H1 (cell line): Measurements from ENCODE around the gene TTLL7. TPM values are rescaled to one million over a fixed set of nuclear protein-coding genes. Genes with fewer than 3 reads are reported as not detected.

Experiments
- CTCF ChIA-PET: fragments of 300-600 bp; sonication (Branson Sonifier 250); formaldehyde crosslinking; loops from one replicate; lab custom pipeline; 2021; ENCODE audit not compliant: partially characterized antibody; lab: Charles Lee
- POLR2A ChIA-PET: fragments of 300-600 bp; sonication (Branson Sonifier 250); formaldehyde crosslinking; loops from one replicate; lab custom pipeline; 2021; ENCODE audit warnings: inconsistent platforms; ENCODE audit not compliant: partially characterized antibody; lab: Charles Lee
- DNase-seq, 2 experiments: peaks; one replicate each; pipeline versions ENCODE4 v3.0.0 to v3.0.0-alpha.2; 2010 to 2022; ENCODE audit warnings: low spot score in 2 of 2, low read depth in 1 of 2, mixed read lengths in 1 of 2
- FAIRE-seq: peaks from 2 replicates; lab custom pipeline; 2011; peaks lifted over from hg19 to GRCh38; lab: Jason Lieb, UNC
- H2AFZ ChIP-seq: 2 replicates; pipeline ENCODE4 v1.8.1; 2012; ENCODE audit warnings: low read length, inconsistent platforms
- H2AK5ac ChIP-seq: 2 replicates; pipeline ENCODE4 v1.6.1; 2013; ENCODE audit warnings: low read depth, low read length
- H2BK120ac ChIP-seq: replicated peaks from 2 replicates; pipeline ENCODE3; 2013; ENCODE audit warnings: low read depth, low read length, inconsistent platforms
- H2BK12ac ChIP-seq: 2 replicates; pipeline ENCODE4 v1.6.1; 2013; ENCODE audit warnings: low read depth, low read length
- H2BK15ac ChIP-seq: 2 replicates; pipeline ENCODE4 v1.6.1; 2013; ENCODE audit warnings: low read length
- H2BK20ac ChIP-seq: 2 replicates; pipeline ENCODE4 v1.6.1; 2013; ENCODE audit warnings: low read length
- H2BK5ac ChIP-seq: 2 replicates; pipeline ENCODE4 v1.6.1; 2013; ENCODE audit warnings: low read depth, low read length
- H3K14ac ChIP-seq: 2 replicates; pipeline ENCODE4 v1.6.1; 2013; ENCODE audit warnings: inconsistent platforms; ENCODE audit not compliant: insufficient read length
- H3K18ac ChIP-seq: 2 replicates; pipeline ENCODE4 v1.6.1; 2013; ENCODE audit warnings: low read length; ENCODE audit errors: extremely low read depth
- H3K23ac ChIP-seq: 2 replicates; pipeline ENCODE4 v1.6.1; 2013; ENCODE audit warnings: inconsistent platforms; ENCODE audit not compliant: insufficient read length
- H3K23me2 ChIP-seq: 2 replicates; pipeline ENCODE4 v1.6.1; 2013; ENCODE audit warnings: low read depth, low read length
- H3K27ac ChIP-seq: 2 replicates; pipeline ENCODE4 v1.6.1; 2011; ENCODE audit warnings: low read depth, low read length, inconsistent platforms
- H3K27me3 ChIP-seq, 4 experiments: replicated peaks in 1 of 4; 1 replicate in 1 of 4; 2 replicates in 3 of 4; pipeline versions ENCODE4 v1.6.1 to v1.8.1; 2011 to 2013; ENCODE audit warnings: low read length in 3 of 4, mild to moderate bottlenecking in 3 of 4, inconsistent platforms in 2 of 4, mixed read lengths in 2 of 4, moderate library complexity in 1 of 4; ENCODE audit not compliant: control insufficient read depth in 3 of 4, insufficient read depth in 3 of 4; ENCODE audit errors: extremely low read depth in 1 of 4
- H3K36me3 ChIP-seq, 4 experiments: 2 replicates each; pipeline versions ENCODE4 v1.6.1 to v1.8.1; 2011 to 2013; ENCODE audit warnings: mild to moderate bottlenecking in 4 of 4, low read length in 3 of 4, moderate library complexity in 2 of 4, control low read depth in 1 of 4, inconsistent platforms in 1 of 4; ENCODE audit not compliant: insufficient read depth in 4 of 4, control insufficient read depth in 2 of 4
- H3K4ac ChIP-seq: replicated peaks from 2 replicates; pipeline ENCODE3; 2013; ENCODE audit warnings: low read length, low read depth, mixed read lengths, inconsistent platforms; ENCODE audit not compliant: insufficient read length
- H3K4me1 ChIP-seq, 4 experiments: replicated peaks in 1 of 4; 1 replicate in 1 of 4; 2 replicates in 3 of 4; pipeline versions ENCODE4 v1.6.1 to v1.8.1; 2011 to 2013; ENCODE audit warnings: low read length in 3 of 4, inconsistent platforms in 2 of 4, mixed read lengths in 1 of 4; ENCODE audit not compliant: insufficient read depth in 4 of 4, control insufficient read depth in 3 of 4
- H3K4me2 ChIP-seq, 2 experiments: 2 replicates each; pipeline versions ENCODE4 v1.6.1 to v1.8.1; 2011 to 2013; ENCODE audit warnings: low read depth in 2 of 2, low read length in 2 of 2, control low read depth in 1 of 2, inconsistent platforms in 1 of 2, mild to moderate bottlenecking in 1 of 2; ENCODE audit not compliant: insufficient read depth in 1 of 2
- H3K4me3 ChIP-seq, 4 experiments: fragments of 200-600, 300-600 bp in 1 of 4; sonication (generic), shearing (Covaris generic), sonication (Bioruptor Twin) in 1 of 4; 2 replicates each; pipeline versions ENCODE4 v1.5.1 to v1.8.1; 2011 to 2016; ENCODE audit warnings: low read length in 4 of 4, low read depth in 3 of 4, control low read depth in 2 of 4, inconsistent platforms in 2 of 4, mild to moderate bottlenecking in 2 of 4, mixed read lengths in 1 of 4, moderate library complexity in 1 of 4; ENCODE audit not compliant: insufficient read depth in 2 of 4; ENCODE audit errors: extremely low read depth in 1 of 4
- H3K56ac ChIP-seq: replicated peaks from 2 replicates; pipeline ENCODE3; 2013; ENCODE audit warnings: low read depth, mild to moderate bottlenecking, mixed read lengths, low read length, inconsistent platforms; ENCODE audit not compliant: insufficient read length
- H3K79me1 ChIP-seq: 2 replicates; pipeline ENCODE4 v1.6.1; 2013; ENCODE audit warnings: low read depth, low read length, control low read depth
- H3K79me2 ChIP-seq, 2 experiments: 2 replicates each; pipeline versions ENCODE4 v1.6.1 to v1.8.1; 2012 to 2013; ENCODE audit warnings: low read length in 2 of 2, mild to moderate bottlenecking in 2 of 2, inconsistent platforms in 1 of 2; ENCODE audit not compliant: insufficient read depth in 2 of 2, control insufficient read depth in 1 of 2
- H3K9ac ChIP-seq, 4 experiments: replicated peaks in 1 of 4; 1 replicate in 1 of 4; 2 replicates in 3 of 4; pipeline versions ENCODE4 v1.6.1 to v1.8.1; 2011 to 2013; ENCODE audit warnings: low read depth in 3 of 4, low read length in 3 of 4, control low read depth in 2 of 4, mild to moderate bottlenecking in 2 of 4, moderate library complexity in 2 of 4, inconsistent platforms in 1 of 4; ENCODE audit errors: extremely low read depth in 1 of 4
- H3K9me3 ChIP-seq, 2 experiments: 2 replicates each; pipeline versions ENCODE4 v1.6.1 to v1.8.1; 2012 to 2013; ENCODE audit warnings: mild to moderate bottlenecking in 2 of 2, moderate library complexity in 2 of 2, control low read depth in 1 of 2, inconsistent platforms in 1 of 2, low read depth in 1 of 2, low read length in 1 of 2, mixed read lengths in 1 of 2; ENCODE audit not compliant: insufficient read depth in 2 of 2
- H4K20me1 ChIP-seq, 2 experiments: replicated peaks in 1 of 2; 2 replicates each; pipeline versions ENCODE3 to v1.8.1; 2011 to 2013; ENCODE audit warnings: inconsistent platforms in 2 of 2, low read length in 2 of 2, mild to moderate bottlenecking in 1 of 2; ENCODE audit not compliant: insufficient read depth in 2 of 2, control insufficient read depth in 1 of 2
- H4K5ac ChIP-seq: 2 replicates; pipeline ENCODE4 v1.6.1; 2013; ENCODE audit warnings: low read length, low read depth, mixed read lengths, inconsistent platforms; ENCODE audit not compliant: insufficient read length
- H4K8ac ChIP-seq: 2 replicates; pipeline ENCODE4 v1.8.0; 2013; ENCODE audit warnings: mild to moderate bottlenecking, moderate library complexity, low read length, inconsistent platforms; ENCODE audit not compliant: insufficient read depth; ENCODE audit errors: extremely low read depth
- H4K91ac ChIP-seq: replicated peaks from 2 replicates; pipeline ENCODE3; 2013; ENCODE audit warnings: low read length, mixed read lengths, inconsistent platforms; ENCODE audit not compliant: insufficient read length
- ASH2L ChIP-seq: fragments of 200-600, 300-600 bp; sonication (generic); IDR thresholded peaks from one replicate; pipeline ENCODE4 v1.7.1; 2017; ENCODE audit warnings: low read length
- CHD1 ChIP-seq: IDR thresholded peaks from 2 replicates; pipeline ENCODE4 v1.6.1; 2012; ENCODE audit warnings: low read depth, low read length, improper control_type of control experiment
- CTBP2 ChIP-seq: IDR thresholded peaks from 2 replicates; pipeline ENCODE4 v1.7.0; 2011; ENCODE audit warnings: borderline replicate concordance, mild to moderate bottlenecking, moderate library complexity, mixed read lengths, low read length; ENCODE audit not compliant: insufficient read depth, insufficient read length
- KDM1A ChIP-seq: fragments of 200-600, 300-600 bp; sonication (generic); IDR thresholded peaks from 2 replicates; pipeline ENCODE4 v1.7.1; 2016; ENCODE audit warnings: mild to moderate bottlenecking, low read length, borderline replicate concordance
- RBBP5 ChIP-seq: IDR thresholded peaks from 2 replicates; pipeline ENCODE4 v1.7.1; 2012; ENCODE audit warnings: low read depth, mild to moderate bottlenecking, inconsistent platforms, low read length, moderate library complexity, borderline replicate concordance
- SRF ChIP-seq: IDR thresholded peaks from 2 replicates; pipeline ENCODE4 v1.6.1; 2011; ENCODE audit warnings: mild to moderate bottlenecking, low read depth, low read length, moderate library complexity
- polyA plus RNA-seq, 7 experiments: library from polyadenylated mRNA; depleted of rRNA in 3 of 7; stranded (reverse) in 5 of 7; unstranded in 2 of 7; fragments of >200 nt in 5 of 7; fragments of 200-250 nt in 2 of 7; gene quantifications; 1 replicate in 5 of 7; 2 replicates in 1 of 7; 4 replicates in 1 of 7; pipeline versions ENCODE4 v1.2.1 to v1.2.3, GENCODE V29; 2011 to 2013; ENCODE audit warnings: missing spikeins in 2 of 7, mixed read lengths in 2 of 7
- total RNA-seq: library from RNA; stranded (reverse); fragmentation: NEBNext Ultra II Directional; extraction: Animal tissue kit (Norgen Biotek cat#: 25700); gene quantifications from 2 replicates; pipeline ENCODE4 v1.2.1, GENCODE V29; 2021

The TTLL7 gene
- total and polyA plus RNA-seq, 2 of the 8 experiments (the other 6 are each of a cell fraction or from before 2014, with no cell fraction given): 1.9 to 7.9 TPM

GRCh38 chr1:83883979-83884378 is 115.0 kb downstream of the TTLL7 start:
- Histone ChIP-seq H4K5ac (no peak overlapping the region), H3K4me1 (no peaks in the 10 kb centered on the region), H4K8ac (no peak overlapping the region), H2BK15ac (no peak overlapping the region), H3K4me2 (no peak overlapping the region), H3K23me2 (no peaks in the 10 kb centered on the region), H3K4me3 (no peak overlapping the region), H3K18ac (no peak overlapping the region), H2BK120ac (no peak overlapping the region), H2BK5ac (no peak overlapping the region), H2BK12ac (no peak overlapping the region), H3K4ac (no peak overlapping the region), H4K20me1 (no peaks in the 10 kb centered on the region), H3K27me3 (no peaks in the 10 kb centered on the region), H3K14ac (no peak overlapping the region), H3K27ac (no peak overlapping the region), H3K36me3 (no peaks in the 10 kb centered on the region), H3K9me3 (no peaks in the 10 kb centered on the region), H2AFZ (no peak overlapping the region), H3K79me1 (no peaks in the 10 kb centered on the region), H3K79me2 (no peaks in the 10 kb centered on the region), H3K56ac (no peak overlapping the region), H2AK5ac (no peak overlapping the region), H3K9ac (no peak overlapping the region), H2BK20ac (no peak overlapping the region), H4K91ac (no peak overlapping the region), H3K23ac (no peak overlapping the region)
- CTCF ChIA-PET: interaction anchor here (0.6 to 1.4 kb wide), 3 partner anchors 48 to 709 kb away, joined by 3 read pairs; no protein-coding TSS in a partner anchor
- FAIRE-seq: no peak
- no peak for TF ChIP-seq CHD1
- TF ChIP-seq SRF: no peak
- no peak for TF ChIP-seq RBBP5
- TF ChIP-seq KDM1A: no peak
- no peak for TF ChIP-seq CTBP2
- TF ChIP-seq ASH2L: no peak
- DNase-seq: no peak
- POLR2A ChIA-PET: no interaction called here
